HK-2 (cell line): Measurements from ENCODE around the gene SH3BP5L.
A peak's percentile ranks its signal among the peaks of the same experiment; 100 is the strongest.
"Not testable (repeated sequence)": the region's sequence is repeated elsewhere in the genome, so short reads cannot be mapped to it uniquely, and the experiment has no call there.

Source experiments
- DNase-seq: peaks from one replicate; pipeline ENCODE4 v3.0.0-alpha.2; 2018; ENCODE audit not compliant: unreplicated experiment

The SH3BP5L gene

GRCh38 chr1:248810000-248810726 is 15.6 kb downstream of the SH3BP5L start:
- DNase-seq, result no peak

GRCh38 chr1:248808876-248809275 is 16.8 kb downstream of the SH3BP5L start:
- DNase-seq, result no peak

- peak; percentile 44 for DNase-seq
Measured at GRCh38 chr1:248807067-248807737, 18.5 kb downstream of the SH3BP5L start.

- no peak for DNase-seq
Measured at GRCh38 chr1:248805876-248806275, 19.8 kb downstream of the SH3BP5L start.

- no peak for DNase-seq
Measured at GRCh38 chr1:248804771-248805681, 20.7 kb downstream of the SH3BP5L start.

GRCh38 chr1:248803501-248803900 is 22.2 kb downstream of the SH3BP5L start:
- DNase-seq, result not testable (repeated sequence)

- no peak for DNase-seq
Measured at GRCh38 chr1:248802454-248802853, 23.3 kb downstream of the SH3BP5L start.

GRCh38 chr1:248800459-248800858 is 25.3 kb downstream of the SH3BP5L start:
- no peak for DNase-seq

GRCh38 chr1:248798791-248799190 is 26.9 kb downstream of the SH3BP5L start:
- no peak for DNase-seq

GRCh38 chr1:248794663-248795062 is 31.1 kb downstream of the SH3BP5L start:
- DNase-seq, result not testable (repeated sequence)

GRCh38 chr1:248793592-248793991 is 32.1 kb downstream of the SH3BP5L start:
- no peak for DNase-seq

- DNase-seq, result no peak
Measured at GRCh38 chr1:248792342-248792741, 33.4 kb downstream of the SH3BP5L start.

- DNase-seq, result no peak
Measured at GRCh38 chr1:248791010-248791409, 34.7 kb downstream of the SH3BP5L start.

GRCh38 chr1:248790456-248790855 is 35.3 kb downstream of the SH3BP5L start:
- DNase-seq, result no peak

- DNase-seq, result not testable (repeated sequence)
Measured at GRCh38 chr1:248789337-248789736, 36.4 kb downstream of the SH3BP5L start.

- DNase-seq, result no peak
Measured at GRCh38 chr1:248788327-248788726, 37.4 kb downstream of the SH3BP5L start.

GRCh38 chr1:248787430-248787829 is 38.3 kb downstream of the SH3BP5L start:
- DNase-seq, result no peak

- DNase-seq, result no peak
Measured at GRCh38 chr1:248786156-248786555, 39.6 kb downstream of the SH3BP5L start.

GRCh38 chr1:248783367-248783766 is 42.3 kb downstream of the SH3BP5L start:
- no peak for DNase-seq

GRCh38 chr1:248782416-248783141 is 43.1 kb downstream of the SH3BP5L start:
- DNase-seq, result no peak

GRCh38 chr1:248779350-248779749 is 46.4 kb downstream of the SH3BP5L start:
- no peak for DNase-seq

- DNase-seq, result no peak
Measured at GRCh38 chr1:248778906-248779305, 46.8 kb downstream of the SH3BP5L start.
